HG02970 (cell line): ENCODE results near the gene NAP1L1.

Experiments
- ATAC-seq: cut with Tn5 transposase; IDR thresholded peaks from one replicate; pipeline ENCODE4 v1.9.1; 2021; ENCODE audit warnings: mild to moderate bottlenecking, moderate library complexity, moderate number of reproducible peaks; ENCODE audit not compliant: unreplicated experiment, low FRiP score

NAP1L1 gene

GRCh38 chr12:76024102-76024781 is 60.2 kb downstream of the NAP1L1 start:
- ATAC-seq = no peak

GRCh38 chr12:76023069-76023690 is 61.3 kb downstream of the NAP1L1 start:
- ATAC-seq = no peak

DNA sequence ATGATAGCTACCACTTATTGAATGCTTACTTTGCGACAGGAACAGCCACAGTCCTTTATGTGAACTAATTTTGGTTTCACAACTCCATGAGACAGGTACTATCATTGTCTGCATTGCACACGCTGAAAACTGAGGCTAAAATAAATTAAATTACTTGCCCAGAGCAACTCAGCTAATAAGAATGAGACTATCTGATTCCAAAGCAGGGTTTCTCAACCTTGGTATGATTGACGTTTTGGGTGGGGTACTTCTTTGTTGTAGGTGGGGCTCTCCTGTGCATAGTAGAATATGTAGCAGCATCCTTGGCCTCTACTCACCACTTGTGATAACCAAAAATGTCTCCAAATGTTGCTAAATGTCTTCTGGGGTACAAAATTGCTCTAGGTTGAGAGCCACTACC is 62.0 kb downstream of the NAP1L1 start:
- ATAC-seq = no peak

- no peak for ATAC-seq
Measured at GRCh38 chr12:76020731-76021672, 63.5 kb downstream of the NAP1L1 start.

- ATAC-seq = no peak
Measured at GRCh38 chr12:76020281-76020680, 64.2 kb downstream of the NAP1L1 start.

- no peak for ATAC-seq
Measured at GRCh38 chr12:76018672-76019071, 65.8 kb downstream of the NAP1L1 start.

- no peak for ATAC-seq
Measured at GRCh38 chr12:76018111-76018510, 66.4 kb downstream of the NAP1L1 start.

GRCh38 chr12:76014007-76014406 is 70.5 kb downstream of the NAP1L1 start:
- ATAC-seq = no peak

DNA sequence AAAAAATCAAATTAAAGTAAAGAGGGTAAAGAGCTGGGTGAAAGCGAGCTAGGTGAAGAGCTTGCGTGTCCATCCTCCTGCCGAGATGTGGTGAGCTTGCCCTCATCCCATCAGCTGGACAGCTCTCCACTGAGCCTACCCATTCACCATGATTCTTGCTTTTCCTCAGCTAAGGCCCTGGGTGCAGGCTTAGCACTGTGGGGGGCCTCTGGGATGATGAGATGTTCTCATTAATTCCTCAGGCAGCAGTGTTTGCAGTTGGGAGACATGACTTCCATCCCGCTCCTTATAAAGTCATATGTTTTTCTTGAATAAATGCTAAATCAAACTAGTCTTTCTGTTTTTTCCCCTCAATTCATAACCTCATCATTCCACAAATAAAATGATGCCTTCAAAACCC is 70.9 kb downstream of the NAP1L1 start:
- no peak for ATAC-seq

- ATAC-seq = no peak
Measured at GRCh38 chr12:76012644-76013043, 71.8 kb downstream of the NAP1L1 start.

GRCh38 chr12:76010732-76011458 is 73.6 kb downstream of the NAP1L1 start:
- ATAC-seq = no peak

- ATAC-seq = no peak
Measured at GRCh38 chr12:76008428-76008827, 76.1 kb downstream of the NAP1L1 start.

- no peak for ATAC-seq
Measured at GRCh38 chr12:76007640-76008039, 76.8 kb downstream of the NAP1L1 start.

GRCh38 chr12:76006028-76006925 is 78.2 kb downstream of the NAP1L1 start:
- no peak for ATAC-seq

GRCh38 chr12:76003355-76003638 is 81.2 kb downstream of the NAP1L1 start:
- ATAC-seq = no peak

DNA sequence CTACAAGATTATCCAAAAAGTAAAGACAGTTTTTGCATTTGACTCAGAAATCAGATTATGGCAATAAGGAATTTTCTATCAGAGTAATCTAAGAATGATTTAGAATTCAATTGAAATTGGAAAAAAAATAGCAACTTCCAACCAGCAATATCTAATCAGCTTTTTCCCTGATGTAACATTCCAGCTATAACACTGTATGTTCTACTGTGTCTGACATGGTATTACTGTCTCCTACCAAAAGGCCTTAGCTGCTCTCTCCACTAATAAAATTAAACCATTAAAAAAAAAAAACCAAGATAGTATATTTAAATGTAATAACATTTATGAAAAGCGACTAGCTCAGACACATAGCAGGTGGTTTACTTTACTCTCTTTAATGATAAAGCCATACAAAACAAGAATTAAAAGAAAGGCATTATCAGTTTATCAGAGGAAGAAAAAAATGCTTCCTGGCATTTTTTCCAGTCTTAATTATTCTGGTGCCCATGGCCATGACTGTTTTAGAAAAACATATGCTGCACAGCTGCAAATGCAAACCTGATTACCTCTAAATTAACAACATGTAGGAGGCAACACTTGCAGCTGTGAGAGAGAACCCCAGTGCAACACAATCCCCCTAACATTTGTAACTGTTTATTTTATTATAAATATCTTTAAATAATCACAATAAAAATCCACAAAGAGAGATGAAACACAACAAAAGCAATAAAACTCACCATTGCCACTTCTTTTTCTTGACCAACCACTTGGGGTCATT is 81.7 kb downstream of the NAP1L1 start:
- ATAC-seq = no peak

GRCh38 chr12:75998292-75999063 is 86.0 kb downstream of the NAP1L1 start:
- ATAC-seq = no peak

DNA sequence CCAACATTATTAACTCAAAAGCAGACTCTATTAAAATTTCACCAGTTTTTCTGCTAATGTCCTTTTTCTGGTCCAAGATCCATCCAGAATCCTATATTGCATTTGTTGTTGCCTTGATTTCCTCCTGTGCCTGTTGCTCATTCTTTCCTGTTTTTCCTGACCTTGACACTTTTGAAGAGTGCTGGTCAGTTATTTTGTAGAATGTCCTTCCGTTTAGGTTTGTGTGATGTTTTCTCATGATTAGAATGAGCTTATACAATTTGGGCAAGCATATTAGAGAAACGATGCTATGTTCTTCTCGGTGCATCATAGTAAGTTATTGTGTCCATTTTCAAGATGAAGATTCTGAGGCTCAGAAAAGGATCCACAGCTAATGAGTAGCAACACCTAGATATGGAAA is 86.8 kb downstream of the NAP1L1 start:
- no peak for ATAC-seq
